ENCODE results near the gene HS2ST1. TPM values are rescaled to one million over a fixed set of nuclear protein-coding genes. Genes with fewer than 3 reads are reported as not detected.
A peak's percentile ranks its signal among the peaks of the same experiment; 100 is the strongest.

The HS2ST1 gene
- total and polyA plus RNA-seq, 2 experiments from 2014 or later, result 10.1 to 15.2 TPM

DNA sequence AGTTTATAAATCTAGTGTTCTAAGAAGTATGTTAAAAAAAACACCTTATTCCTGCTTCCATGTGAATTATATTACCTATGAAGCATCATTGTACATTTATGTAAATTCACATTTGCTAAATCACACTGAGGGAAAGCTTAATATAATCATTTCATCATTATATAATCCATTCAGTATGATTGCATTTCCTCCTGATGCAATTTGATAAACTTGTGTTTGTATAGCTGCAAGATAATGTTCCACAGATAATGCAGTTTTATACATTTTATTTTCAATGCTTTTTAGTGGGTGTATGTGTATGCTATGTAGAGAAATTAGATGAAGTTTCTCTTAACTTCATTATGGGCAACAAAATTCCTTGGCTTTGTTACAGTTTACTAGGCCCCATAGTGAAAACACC, 79.6 kb downstream of the HS2ST1 start:
- Histone ChIP-seq H3K4me2 (ENCODE audit: unreplicated experiment) (no peak overlapping the region), H2AFZ (no peak overlapping the region), H3K4me1 (ENCODE audit: insufficient read depth) (peaks cover 6% of the 10 kb centered on the region; the same call in 1 of the 2 replicates), H3K4me3 (no peak overlapping the region), H3K9me2 (ENCODE audit: insufficient read depth) (no peaks in the 10 kb centered on the region), H3K27me3 (replicated peaks; ENCODE audit: insufficient read depth) (no peaks in the 10 kb centered on the region), H3K79me2 (ENCODE audit: insufficient read depth) (peaks cover 6% of the 10 kb centered on the region; the same call in 1 of the 2 replicates), H3K9me3 (ENCODE audit: low read depth) (no peaks in the 10 kb centered on the region), H3K36me3 (ENCODE audit: low read depth) (no peaks in the 10 kb centered on the region), H3K27ac (no peak overlapping the region), H4K20me1 (ENCODE audit: insufficient read depth) (no peaks in the 10 kb centered on the region), H3K9ac (no peak overlapping the region), H3F3A (ENCODE audit: insufficient read depth) (no peaks in the 10 kb centered on the region)
- in situ Hi-C loops (cut with MboI), result no loop called here
- no peak for DNase-seq
- TF ChIP-seq EZH2 (IDR thresholded peaks at IDR 0.05; ENCODE audit: insufficient read depth, poor library complexity, severe bottlenecking) (no peak), EZH2phosphoT487 (IDR thresholded peaks at IDR 0.05; ENCODE audit: insufficient read depth, low read depth) (no peak)

GRCh38 chr1:86997538-86997937, 83.1 kb downstream of the HS2ST1 start:
- Histone ChIP-seq H3K4me2 (ENCODE audit: unreplicated experiment) (no peak overlapping the region), H3K27me3 (replicated peaks; ENCODE audit: insufficient read depth) (no peaks in the 10 kb centered on the region), H3K4me3 (no peak overlapping the region), H3K9me3 (ENCODE audit: low read depth) (no peaks in the 10 kb centered on the region), H3K79me2 (ENCODE audit: insufficient read depth) (peaks cover 6% of the 10 kb centered on the region; the same call in 1 of the 2 replicates), H4K20me1 (ENCODE audit: insufficient read depth) (no peaks in the 10 kb centered on the region), H3F3A (ENCODE audit: insufficient read depth) (no peaks in the 10 kb centered on the region), H3K9ac (no peak overlapping the region), H3K9me2 (ENCODE audit: insufficient read depth) (no peaks in the 10 kb centered on the region), H3K27ac (no peak overlapping the region), H3K4me1 (ENCODE audit: insufficient read depth) (peaks cover 6% of the 10 kb centered on the region; the same call in 1 of the 2 replicates), H3K36me3 (ENCODE audit: low read depth) (no peaks in the 10 kb centered on the region), H2AFZ (no peak overlapping the region)
- TF ChIP-seq EZH2phosphoT487 (IDR thresholded peaks at IDR 0.05; ENCODE audit: insufficient read depth, low read depth) (no peak), EZH2 (IDR thresholded peaks at IDR 0.05; ENCODE audit: insufficient read depth, poor library complexity, severe bottlenecking) (no peak)
- 11 to 14% methylated on average over 1 of the region's 1 CpG for WGBS, 2 experiments (ENCODE audit: low coverage in 1 of 2, low lambda C conversion rate in 2 of 2, missing lambda C conversion rate in 2 of 2)
- peak; percentile 2 for DNase-seq
- in situ Hi-C loops (cut with MboI), result no loop called here

GRCh38 chr1:86998280-86998679, 83.8 kb downstream of the HS2ST1 start:
- Histone ChIP-seq H3K9ac (no peak overlapping the region), H3K79me2 (ENCODE audit: insufficient read depth) (peaks cover 2% of the 10 kb centered on the region; the same call in 1 of the 2 replicates), H4K20me1 (ENCODE audit: insufficient read depth) (no peaks in the 10 kb centered on the region), H3K4me2 (ENCODE audit: unreplicated experiment) (no peak overlapping the region), H3K9me3 (ENCODE audit: low read depth) (no peaks in the 10 kb centered on the region), H3K9me2 (ENCODE audit: insufficient read depth) (no peaks in the 10 kb centered on the region), H3K4me3 (no peak overlapping the region), H3K27ac (no peak overlapping the region), H3K27me3 (replicated peaks; ENCODE audit: insufficient read depth) (no peaks in the 10 kb centered on the region), H3K4me1 (ENCODE audit: insufficient read depth) (peaks cover 2% of the 10 kb centered on the region; the same call in 1 of the 2 replicates), H3F3A (ENCODE audit: insufficient read depth) (no peaks in the 10 kb centered on the region), H3K36me3 (ENCODE audit: low read depth) (no peaks in the 10 kb centered on the region), H2AFZ (no peak overlapping the region)
- in situ Hi-C loops (cut with MboI), result no loop called here
- 89 to 94% methylated on average over 3 of the region's 3 CpGs for WGBS, 2 experiments (ENCODE audit: low coverage in 1 of 2, low lambda C conversion rate in 2 of 2, missing lambda C conversion rate in 2 of 2)
- DNase-seq, result no peak
- no peak for TF ChIP-seq EZH2phosphoT487 (IDR thresholded peaks at IDR 0.05; ENCODE audit: insufficient read depth, low read depth)
- TF ChIP-seq EZH2 (IDR thresholded peaks at IDR 0.05; ENCODE audit: insufficient read depth, poor library complexity, severe bottlenecking), result no peak

DNA sequence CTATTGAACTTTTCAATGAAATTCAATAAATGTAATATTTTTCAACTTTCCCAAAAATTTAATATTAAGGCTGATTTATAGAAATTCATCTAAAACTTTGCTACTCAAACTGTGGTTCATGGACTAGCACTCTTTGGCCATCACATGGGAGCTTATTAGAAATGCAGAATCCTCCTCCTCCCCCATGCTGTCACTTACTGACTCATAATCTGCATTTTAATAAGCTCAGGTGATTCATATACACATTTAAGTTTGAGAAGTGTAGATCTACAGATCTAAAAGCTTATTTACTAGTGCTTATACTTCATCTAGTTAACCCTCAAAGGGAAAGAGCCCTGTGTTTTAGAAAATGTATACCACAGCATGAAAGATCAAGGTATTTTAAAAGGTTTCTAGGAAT, 84.3 kb downstream of the HS2ST1 start:
- no peak for TF ChIP-seq EZH2 (IDR thresholded peaks at IDR 0.05; ENCODE audit: insufficient read depth, poor library complexity, severe bottlenecking)
- TF ChIP-seq EZH2phosphoT487 (IDR thresholded peaks at IDR 0.05; ENCODE audit: insufficient read depth, low read depth), result no peak
- no peak overlapping the region for H2AFZ ChIP-seq
- in situ Hi-C loops (cut with MboI), result no loop called here

DNA sequence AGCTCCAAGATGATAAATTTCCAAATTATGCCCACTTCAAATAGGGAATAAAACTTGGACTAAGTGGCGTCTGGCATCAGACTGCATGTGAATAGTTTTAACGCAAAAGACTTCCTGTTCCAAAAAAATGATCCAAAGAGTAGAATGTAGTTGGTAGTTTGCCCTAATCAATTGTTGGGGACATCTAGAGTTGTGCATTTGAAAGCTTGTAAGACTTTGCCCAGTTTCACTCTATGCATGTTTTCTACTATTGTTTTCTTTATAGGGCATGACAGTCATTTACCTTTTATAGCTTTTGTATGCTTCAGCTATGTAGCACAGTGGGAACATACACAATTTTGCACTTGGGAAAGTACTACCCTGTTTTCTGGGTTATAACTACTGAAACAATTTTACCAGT, 86.0 kb downstream of the HS2ST1 start:
- H3K79me2 ChIP-seq (ENCODE audit: insufficient read depth), result no peaks in the 10 kb centered on the region
- H3K4me2 ChIP-seq (ENCODE audit: unreplicated experiment), result no peak overlapping the region
- no peaks in the 10 kb centered on the region for H3K9me2 ChIP-seq (ENCODE audit: insufficient read depth)
- H3F3A ChIP-seq (ENCODE audit: insufficient read depth), result no peaks in the 10 kb centered on the region
- no peaks in the 10 kb centered on the region for H3K27me3 ChIP-seq (replicated peaks; ENCODE audit: insufficient read depth)
- H3K9ac ChIP-seq, result no peak overlapping the region
- WGBS, 2 experiments (ENCODE audit: low coverage in 1 of 2, low lambda C conversion rate in 2 of 2, missing lambda C conversion rate in 2 of 2), result 53 to 59% methylated on average over 2 of the region's 2 CpGs
- no peaks in the 10 kb centered on the region for H3K36me3 ChIP-seq (ENCODE audit: low read depth)
- in situ Hi-C loops (cut with MboI), result no loop called here
- H3K4me3 ChIP-seq, result no peak overlapping the region
- no peaks in the 10 kb centered on the region for H4K20me1 ChIP-seq (ENCODE audit: insufficient read depth)
- no peak overlapping the region for H2AFZ ChIP-seq
- H3K27ac ChIP-seq, result no peak overlapping the region
- no peaks in the 10 kb centered on the region for H3K9me3 ChIP-seq (ENCODE audit: low read depth)
- TF ChIP-seq EZH2 (IDR thresholded peaks at IDR 0.05; ENCODE audit: insufficient read depth, poor library complexity, severe bottlenecking) (no peak), EZH2phosphoT487 (IDR thresholded peaks at IDR 0.05; ENCODE audit: insufficient read depth, low read depth) (no peak)
- H3K4me1 ChIP-seq (ENCODE audit: insufficient read depth), result no peaks in the 10 kb centered on the region
- DNase-seq, result no peak

More for the DNA sequence above, 84.3 kb downstream of the HS2ST1 start:
- peak; percentile 11 for DNase-seq
- H3F3A ChIP-seq (ENCODE audit: insufficient read depth), result no peaks in the 10 kb centered on the region
- no peaks in the 10 kb centered on the region for H4K20me1 ChIP-seq (ENCODE audit: insufficient read depth)
- H3K27me3 ChIP-seq (replicated peaks; ENCODE audit: insufficient read depth), result no peaks in the 10 kb centered on the region
- H3K27ac ChIP-seq, result no peak overlapping the region
- H3K4me3 ChIP-seq, result no peak overlapping the region
- H3K9me3 ChIP-seq (ENCODE audit: low read depth), result no peaks in the 10 kb centered on the region
- no peaks in the 10 kb centered on the region for H3K9me2 ChIP-seq (ENCODE audit: insufficient read depth)
- no peak overlapping the region for H3K9ac ChIP-seq
- no peaks in the 10 kb centered on the region for H3K36me3 ChIP-seq (ENCODE audit: low read depth)
- H3K4me2 ChIP-seq (ENCODE audit: unreplicated experiment), result no peak overlapping the region
- H3K4me1 ChIP-seq (ENCODE audit: insufficient read depth), result no peaks in the 10 kb centered on the region
- no peaks in the 10 kb centered on the region for H3K79me2 ChIP-seq (ENCODE audit: insufficient read depth)

Measured in GM23248 (cell line).